ENCODE measurements around the gene KLHDC8A.
"Not testable (repeated sequence)": the region's sequence is repeated elsewhere in the genome, so short reads cannot be mapped to it uniquely, and the experiment has no call there.

KLHDC8A gene, protein sequence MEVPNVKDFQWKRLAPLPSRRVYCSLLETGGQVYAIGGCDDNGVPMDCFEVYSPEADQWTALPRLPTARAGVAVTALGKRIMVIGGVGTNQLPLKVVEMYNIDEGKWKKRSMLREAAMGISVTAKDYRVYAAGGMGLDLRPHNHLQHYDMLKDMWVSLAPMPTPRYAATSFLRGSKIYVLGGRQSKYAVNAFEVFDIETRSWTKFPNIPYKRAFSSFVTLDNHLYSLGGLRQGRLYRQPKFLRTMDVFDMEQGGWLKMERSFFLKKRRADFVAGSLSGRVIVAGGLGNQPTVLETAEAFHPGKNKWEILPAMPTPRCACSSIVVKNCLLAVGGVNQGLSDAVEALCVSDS

DNA sequence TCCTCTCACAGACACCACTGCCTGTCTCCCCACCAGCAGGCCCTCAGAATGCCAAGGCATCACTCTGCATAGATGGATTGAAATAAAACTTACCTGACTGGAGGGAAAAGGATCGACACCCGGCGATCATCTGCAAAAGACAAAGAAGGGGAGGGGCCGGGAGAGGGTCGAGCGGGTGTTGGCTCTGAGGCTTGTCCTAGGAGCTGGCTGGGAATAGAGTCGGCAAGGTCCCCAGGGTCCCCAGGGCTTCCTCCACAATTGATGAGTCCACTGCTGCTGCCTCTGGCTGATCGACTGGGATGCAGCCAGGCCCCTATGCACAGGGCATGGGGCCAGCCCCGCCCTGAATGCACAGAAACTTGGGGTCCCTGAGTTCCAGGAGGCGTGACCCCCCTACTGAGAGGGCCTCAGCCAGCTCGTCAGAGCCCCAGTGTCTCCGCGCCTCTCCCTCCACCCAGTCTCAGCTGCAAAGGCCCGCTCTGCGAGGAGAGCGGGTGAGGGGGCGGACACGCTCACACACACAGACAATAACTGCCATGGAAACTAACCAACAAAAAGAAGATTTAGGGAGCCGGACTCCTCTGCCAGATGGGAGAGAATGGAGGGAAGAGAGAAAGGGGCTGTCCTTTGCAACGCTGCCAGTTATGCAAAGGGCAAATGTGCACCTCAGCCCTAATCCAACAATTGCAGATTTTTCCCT is at the start of gene KLHDC8A:
Gene KLHDC8A, minus strand, starts transcription at position 483 of the 700 bp plus-strand sequence. CDS start 13,318 bp downstream, outside the sequence.
- peak; percentile 84 for DNase-seq

- DNase-seq: not testable (repeated sequence)
These were observed 49.5 kb upstream of the KLHDC8A start for GRCh38 chr1:205406252-205406651.

- not testable (repeated sequence) for DNase-seq
These were observed 47.8 kb upstream of the KLHDC8A start for GRCh38 chr1:205404484-205404883.

DNA sequence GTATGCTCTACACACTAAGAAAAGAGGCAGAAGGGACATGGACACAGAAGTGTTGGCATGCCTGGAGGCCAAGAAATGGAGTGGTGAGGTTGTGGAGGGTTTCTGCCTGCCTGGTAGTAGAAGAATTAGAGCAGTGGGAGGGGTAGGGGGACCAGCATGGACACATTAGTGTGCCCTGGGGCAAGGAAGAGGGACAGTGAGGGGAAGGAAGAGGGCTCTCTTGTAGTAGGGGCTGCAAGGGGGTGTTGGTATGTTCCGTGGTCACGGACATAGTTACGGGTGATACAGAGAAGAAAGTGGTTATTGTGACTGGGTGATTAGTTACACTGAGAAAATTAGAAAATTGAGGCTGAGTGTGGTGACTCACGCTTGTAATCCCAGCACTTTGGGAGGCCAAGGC is 41.9 kb upstream of the KLHDC8A start:
- no peak for DNase-seq

GRCh38 chr1:205396967-205397616 is 40.4 kb upstream of the KLHDC8A start:
- DNase-seq: peak; percentile 81

GRCh38 chr1:205395616-205396015 is 38.9 kb upstream of the KLHDC8A start:
- no peak for DNase-seq

- no peak for DNase-seq
These were observed 35.9 kb upstream of the KLHDC8A start for GRCh38 chr1:205392650-205393049.

DNA sequence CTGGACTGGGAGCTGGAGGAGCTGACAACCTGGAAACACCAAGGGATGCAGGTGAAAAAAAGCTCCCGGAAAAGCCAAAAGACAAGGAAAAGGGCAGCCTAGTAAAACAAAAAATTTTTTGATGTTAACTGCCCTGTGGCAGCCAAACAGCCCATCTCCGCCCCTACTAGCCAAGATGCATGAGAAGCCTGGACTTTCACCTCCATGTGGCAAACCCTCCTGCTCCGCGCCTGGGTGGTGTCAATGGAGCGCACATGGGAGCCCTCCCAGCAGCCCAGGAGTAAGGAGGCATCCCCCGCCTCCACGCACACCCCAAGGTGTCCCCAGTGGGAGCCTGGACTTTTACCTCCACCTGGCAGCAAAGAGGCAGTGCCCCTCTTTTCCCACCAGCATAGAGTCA is 34.7 kb upstream of the KLHDC8A start:
- DNase-seq: no peak

- no peak for DNase-seq
These were observed 31.1 kb upstream of the KLHDC8A start for GRCh38 chr1:205387845-205388244.

DNA sequence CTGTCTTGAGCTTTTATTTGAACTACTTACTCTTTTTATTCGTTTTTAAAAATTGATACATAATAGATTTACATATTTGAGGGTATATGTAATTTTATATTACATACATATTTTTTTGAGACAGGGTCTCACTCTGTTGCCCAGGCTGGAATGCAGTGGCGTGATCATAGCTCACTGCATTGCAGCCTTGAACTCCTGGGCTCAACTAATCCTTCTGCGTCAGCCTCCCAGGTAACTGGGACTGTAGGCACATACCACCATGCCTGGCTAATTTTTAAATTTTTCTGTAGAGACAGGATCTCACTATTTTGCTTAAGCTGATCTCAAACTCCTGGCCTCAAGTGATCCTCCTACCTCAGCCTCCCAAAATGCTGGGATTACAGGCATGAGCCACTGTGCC is 26.3 kb upstream of the KLHDC8A start:
- DNase-seq: not testable (repeated sequence)

- no peak for DNase-seq
These were observed 25.8 kb upstream of the KLHDC8A start for GRCh38 chr1:205382561-205382960.

GRCh38 chr1:205381305-205381704 is 24.6 kb upstream of the KLHDC8A start:
- DNase-seq: no peak

DNA sequence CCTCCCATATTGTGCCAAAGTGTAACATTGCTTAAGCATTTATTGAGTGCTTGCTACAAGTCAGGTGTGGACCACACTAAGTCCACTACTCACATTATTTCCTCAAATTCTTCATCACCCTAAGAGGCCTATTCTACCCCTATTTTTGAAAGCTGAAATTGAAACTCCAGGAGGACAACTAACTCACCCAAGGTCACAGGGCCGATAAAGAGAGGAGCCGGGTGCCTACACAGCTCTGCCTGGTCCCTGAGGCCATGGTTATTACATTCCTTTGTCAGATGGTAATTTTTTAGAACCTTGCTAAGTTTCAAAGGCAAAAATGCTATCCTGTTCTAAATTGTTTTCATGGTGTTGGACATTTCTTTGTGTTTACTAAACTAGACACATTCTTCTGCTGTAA is 24.2 kb upstream of the KLHDC8A start:
- no peak for DNase-seq

DNA sequence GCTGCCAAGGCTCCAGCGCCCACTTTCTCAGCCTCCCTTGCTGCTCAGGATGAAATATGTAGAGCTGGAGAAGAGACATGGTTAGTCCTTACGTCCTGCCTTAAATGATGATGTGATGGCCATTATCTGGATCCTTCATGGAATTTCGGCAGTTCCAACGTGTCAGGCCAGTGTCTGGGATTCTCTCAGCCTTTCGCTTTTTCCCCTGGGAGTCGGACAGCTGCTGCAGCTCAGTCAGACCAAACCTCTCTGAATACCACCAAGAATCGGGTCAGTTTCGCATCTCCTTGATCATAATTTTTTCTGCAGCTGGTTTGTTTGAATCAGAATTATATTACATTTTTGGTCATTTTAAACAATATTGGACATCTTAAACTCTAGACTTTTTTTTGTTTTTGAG is 22.3 kb upstream of the KLHDC8A start:
- no peak for DNase-seq

- DNase-seq: no peak
These were observed 20.6 kb upstream of the KLHDC8A start for GRCh38 chr1:205377355-205377754.

DNA sequence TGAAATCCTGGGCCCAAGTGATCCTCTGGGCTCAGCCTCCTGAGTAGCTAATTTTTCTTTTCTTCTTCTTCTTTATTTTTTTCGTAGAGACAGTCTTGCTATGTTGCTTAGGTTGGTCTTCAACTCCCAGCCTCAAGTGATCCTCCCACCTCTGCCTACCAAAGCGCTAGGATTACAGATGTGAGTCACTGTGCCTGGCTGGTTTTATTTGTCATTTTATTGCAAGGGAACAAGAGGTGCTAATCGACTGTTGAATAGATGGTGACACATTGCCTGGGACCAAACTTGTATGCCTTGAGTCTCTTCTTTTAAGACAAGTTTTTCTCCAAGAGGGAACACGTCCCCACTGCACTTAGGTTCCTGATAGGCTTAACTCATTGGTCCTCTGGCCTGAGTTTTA is 20.0 kb upstream of the KLHDC8A start:
- no peak for DNase-seq

GRCh38 chr1:205375835-205376545 is 19.3 kb upstream of the KLHDC8A start:
- peak; percentile 74 for DNase-seq

DNA sequence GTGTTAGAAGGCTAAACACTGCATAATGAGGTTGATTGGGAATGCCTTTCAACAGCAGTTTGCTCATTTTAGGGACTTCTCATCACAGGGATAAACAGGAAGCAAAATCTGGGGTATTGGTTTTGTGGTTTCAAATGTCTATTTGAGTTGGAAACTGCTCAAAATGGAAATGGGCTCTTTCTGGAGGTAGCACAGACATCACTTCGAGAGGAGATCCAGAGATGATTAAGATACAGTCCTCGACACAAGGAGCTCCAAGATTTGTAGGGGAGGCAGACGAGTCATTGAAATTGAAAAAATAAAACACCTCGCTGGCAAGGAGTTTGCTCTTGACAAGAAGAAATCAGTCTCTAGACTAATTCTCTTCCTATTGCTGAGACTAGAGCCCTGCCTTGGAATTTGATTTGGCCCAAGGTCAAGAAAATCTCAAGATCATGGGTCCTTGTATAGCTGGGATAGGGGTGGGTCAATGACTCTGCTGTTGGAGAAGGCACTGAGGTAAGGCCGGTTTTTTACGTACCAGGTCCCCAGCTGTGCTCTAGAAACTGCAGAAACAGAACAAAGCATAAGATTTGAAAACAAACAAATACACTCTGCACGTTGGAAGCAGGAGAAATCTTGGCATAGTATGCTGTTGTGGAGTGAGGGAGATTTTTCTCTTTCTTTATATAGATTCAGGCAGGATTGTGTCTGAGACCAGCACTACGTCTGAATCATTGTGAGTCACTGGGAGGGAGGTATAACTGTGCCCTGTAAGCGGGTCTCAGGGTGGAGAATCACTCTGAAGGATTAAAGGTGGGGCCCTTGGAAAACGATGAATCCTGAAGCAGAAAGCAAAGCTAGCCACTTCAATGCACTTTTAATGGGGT is 17.7 kb upstream of the KLHDC8A start:
- DNase-seq: no peak

- DNase-seq: no peak
These were observed 17.1 kb upstream of the KLHDC8A start for GRCh38 chr1:205373798-205374175.

GRCh38 chr1:205373022-205373797 is 16.5 kb upstream of the KLHDC8A start:
- DNase-seq: peak; percentile 34
